ENCODE results near the gene PIK3R6. TPM values are rescaled to one million over a fixed set of nuclear protein-coding genes. Genes with fewer than 3 reads are reported as not detected.

PIK3R6 gene
- total and polyA plus RNA-seq, 2 of the 13 experiments (the other 11 are each of a cell fraction or from before 2014, with no cell fraction given), result not detected

DNA sequence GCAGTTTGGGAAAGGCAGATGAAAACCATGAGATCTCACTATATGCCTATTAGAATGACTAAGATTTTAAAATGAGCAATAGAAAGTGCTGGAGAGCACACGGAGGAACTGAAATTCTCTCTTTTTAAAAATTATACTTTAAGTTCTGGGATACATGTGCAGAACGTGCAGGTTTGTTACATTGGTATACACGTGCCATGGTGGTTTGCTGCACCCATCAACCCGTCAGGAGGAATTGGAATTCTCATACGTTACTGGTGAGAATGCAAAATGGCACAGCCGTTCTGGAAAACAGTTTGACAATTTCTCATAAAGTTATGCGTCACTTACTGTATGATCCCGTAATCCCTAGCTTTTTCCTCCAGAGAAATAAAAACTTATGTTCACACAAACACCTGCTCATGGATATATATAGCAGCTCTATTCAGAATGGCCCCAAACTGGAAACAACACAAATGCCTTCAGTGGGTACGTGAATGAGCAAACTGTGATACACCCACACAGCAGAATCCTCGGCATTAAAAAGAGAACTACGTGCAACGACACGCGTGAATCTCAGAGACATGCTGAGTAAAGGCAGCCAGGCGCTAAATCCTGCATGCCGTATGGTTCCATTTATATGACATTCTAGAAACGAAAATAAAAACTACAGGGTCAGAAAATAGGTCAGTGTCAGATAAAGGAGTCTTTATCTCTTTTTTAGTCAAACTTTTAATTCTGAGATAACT, 11.8 kb downstream of the PIK3R6 start:
- DNase-seq (ENCODE audit: low spot score) (no peak), FAIRE-seq (no peak), ATAC-seq (no peak)
- intact Hi-C loops (cut with micrococcal nuclease; ENCODE audit: unreplicated experiment), result no loop called here
- Histone ChIP-seq H3K79me2 (ENCODE audit: insufficient read depth, low read length) (no peaks in the 10 kb centered on the region), H2AFZ (ENCODE audit: low read length) (no peak overlapping the region), H3K4me2 (ENCODE audit: low read depth, low read length) (no peak overlapping the region), H3K9ac (ENCODE audit: insufficient read depth, low read depth, low read length) (no peak overlapping the region), H4K20me1 (ENCODE audit: insufficient read depth, low read length) (no peaks in the 10 kb centered on the region), H3K4me1 (ENCODE audit: insufficient read depth, low read length) (peaks cover 32% of the 10 kb centered on the region), H3K36me3 (replicated peaks in 1 of 2; ENCODE audit: control insufficient read depth in 1 of 2, insufficient read depth in 2 of 2, low read length in 2 of 2) (no peaks in the 10 kb centered on the region), H3K27me3 (ENCODE audit: control insufficient read depth in 1 of 2, insufficient read depth in 2 of 2, low read length in 2 of 2) (no peaks in the 10 kb centered on the region; a peak in 1 of 5 replicates), H3K9me3 (ENCODE audit: low read length) (no peaks in the 10 kb centered on the region), H3K27ac (ENCODE audit: extremely low read length, insufficient read depth, low read length) (no peak overlapping the region), H3K4me3 (replicated peaks in 1 of 3; ENCODE audit: insufficient read depth in 1 of 3, low read depth in 2 of 3, low read length in 3 of 3) (no peak overlapping the region)
- ChIA-PET POLR2A (no interaction called here), CTCF (ENCODE audit: low intra/inter-chr PET ratio, low total read pairs) (no interaction called here)
- BruUV-seq (replicated peaks), result no TSS peak
- 59% methylated on average over 17 of the region's 17 CpGs for WGBS (ENCODE audit: low lambda C conversion rate)
- in situ Hi-C loops (cut with HindIII; ENCODE audit: extremely low pct_ligation_motif_present, low pct_unique_long_range_greater_than_20kb), result no loop called here
- TF ChIP-seq ZNF367 (CRISPR knock-in tag; IDR thresholded peaks at IDR 0.05; ENCODE audit: borderline replicate concordance), result no peak
- no peak for TF ChIP-seq THAP8 (CRISPR knock-in tag; IDR thresholded peaks at IDR 0.05; ENCODE audit: borderline replicate concordance)
- TF ChIP-seq ZFP90 (CRISPR knock-in tag; IDR thresholded peaks at IDR 0.05; ENCODE audit: borderline replicate concordance), result no peak
- TF ChIP-seq PPARG (CRISPR knock-in tag; conservative IDR thresholded peaks at IDR 0.05), result no peak
- TF ChIP-seq THAP11 (CRISPR knock-in tag; IDR thresholded peaks at IDR 0.05), result no peak
- TF ChIP-seq ZNF589 (CRISPR knock-in tag; conservative IDR thresholded peaks at IDR 0.05), result no peak

GRCh38 chr17:8851600-8851999, 15.9 kb downstream of the PIK3R6 start:
- Histone ChIP-seq H3K27ac (ENCODE audit: extremely low read length, insufficient read depth, low read length) (no peak overlapping the region), H3K4me1 (ENCODE audit: insufficient read depth, low read length) (peaks cover 5% of the 10 kb centered on the region), H3K9me3 (ENCODE audit: low read length) (no peaks in the 10 kb centered on the region), H3K4me2 (ENCODE audit: low read depth, low read length) (no peak overlapping the region), H3K9ac (ENCODE audit: insufficient read depth, low read depth, low read length) (no peak overlapping the region), H3K36me3 (replicated peaks in 1 of 2; ENCODE audit: control insufficient read depth in 1 of 2, insufficient read depth in 2 of 2, low read length in 2 of 2) (no peaks in the 10 kb centered on the region), H3K4me3 (replicated peaks in 1 of 3; ENCODE audit: insufficient read depth in 1 of 3, low read depth in 2 of 3, low read length in 3 of 3) (no peak overlapping the region), H2AFZ (ENCODE audit: low read length) (no peak overlapping the region), H3K27me3 (ENCODE audit: control insufficient read depth in 1 of 2, insufficient read depth in 2 of 2, low read length in 2 of 2) (no peaks in the 10 kb centered on the region; a peak in 1 of 5 replicates), H4K20me1 (ENCODE audit: insufficient read depth, low read length) (no peaks in the 10 kb centered on the region), H3K79me2 (ENCODE audit: insufficient read depth, low read length) (no peaks in the 10 kb centered on the region)
- CTCF ChIA-PET (ENCODE audit: low intra/inter-chr PET ratio, low total read pairs), result no interaction called here
- in situ Hi-C loops (cut with HindIII; ENCODE audit: extremely low pct_ligation_motif_present, low pct_unique_long_range_greater_than_20kb) (no loop called here), intact Hi-C loops (cut with micrococcal nuclease; ENCODE audit: unreplicated experiment) (no loop called here)
- POLR2A ChIA-PET, result no interaction called here
- 71% methylated on average over 5 of the region's 5 CpGs for WGBS (ENCODE audit: low lambda C conversion rate)
- no TSS peak for BruUV-seq (replicated peaks)
- TF ChIP-seq ZNF354B (CRISPR knock-in tag; IDR thresholded peaks at IDR 0.05), result no peak
- TF ChIP-seq ZBTB43 (CRISPR knock-in tag; conservative IDR thresholded peaks at IDR 0.05), result no peak
- no peak for TF ChIP-seq ZNF556 (CRISPR knock-in tag; IDR thresholded peaks at IDR 0.05; ENCODE audit: borderline replicate concordance)
- TF ChIP-seq KAT8 (CRISPR knock-in tag; IDR thresholded peaks at IDR 0.05), result no peak
- TF ChIP-seq ZNF577 (CRISPR knock-in tag; IDR thresholded peaks at IDR 0.05; ENCODE audit: borderline replicate concordance, low read depth), result no peak
- TF ChIP-seq, protein P1, sequence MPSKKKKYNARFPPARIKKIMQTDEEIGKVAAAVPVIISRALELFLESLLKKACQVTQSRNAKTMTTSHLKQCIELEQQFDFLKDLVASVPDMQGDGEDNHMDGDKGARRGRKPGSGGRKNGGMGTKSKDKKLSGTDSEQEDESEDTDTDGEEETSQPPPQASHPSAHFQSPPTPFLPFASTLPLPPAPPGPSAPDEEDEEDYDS (CRISPR knock-in tag; IDR thresholded peaks at IDR 0.05), result no peak
- TF ChIP-seq FOXO1 (CRISPR knock-in tag; IDR thresholded peaks at IDR 0.05), result no peak
- TF ChIP-seq GLI4 (CRISPR knock-in tag; IDR thresholded peaks at IDR 0.05; ENCODE audit: borderline replicate concordance), result no peak
- no peak for TF ChIP-seq CBFB (CRISPR knock-in tag; IDR thresholded peaks at IDR 0.05)
- ATAC-seq (no peak), DNase-seq (ENCODE audit: low spot score) (no peak), FAIRE-seq (no peak)

All from HepG2 (cell line).